NCI-H1092 treated with DMSO at 0.1 percent for 48 hours (cell line): ENCODE measurements around the gene OR5H1.
"Not testable (repeated sequence)": the region's sequence is repeated elsewhere in the genome, so short reads cannot be mapped to it uniquely, and the experiment has no call there.

Experiments used
- DNase-seq: peaks from one replicate; lab custom pipeline; 2025; lab: John Stamatoyannopoulos, UW

The OR5H1 gene

GRCh38 chr3:98130421-98130820, at the start of gene OR5H1:
Gene OR5H1, plus strand, starts transcription at chr3:98130721. Its CDS starts 1,977 bp downstream, at chr3:98132698.
- no peak for DNase-seq

GRCh38 chr3:98086873-98087272, 43.6 kb upstream of the OR5H1 start, which contains the start of gene OR5AC2:
Gene OR5AC2, plus strand, starts transcription at chr3:98087173. Its CDS starts 0 bp downstream, at chr3:98087173.
- no peak for DNase-seq

- no peak for DNase-seq
Observed at GRCh38 chr3:98095882-98096281, 34.6 kb upstream of the OR5H1 start.

- DNase-seq = no peak
Observed at GRCh38 chr3:98099848-98100247, 30.7 kb upstream of the OR5H1 start.

GRCh38 chr3:98108162-98108561, 22.4 kb upstream of the OR5H1 start:
- DNase-seq = no peak

GRCh38 chr3:98109807-98110549, 20.5 kb upstream of the OR5H1 start:
- DNase-seq = no peak

GRCh38 chr3:98110550-98110908, 20.0 kb upstream of the OR5H1 start:
- no peak for DNase-seq

- no peak for DNase-seq
Observed at GRCh38 chr3:98114264-98114663, 16.3 kb upstream of the OR5H1 start.

GRCh38 chr3:98115717-98116116, 14.8 kb upstream of the OR5H1 start:
- no peak for DNase-seq

- no peak for DNase-seq
Observed at GRCh38 chr3:98136631-98137030, 6.1 kb downstream of the OR5H1 start.

- not testable (repeated sequence) for DNase-seq
Observed at GRCh38 chr3:98137826-98138557, 7.5 kb downstream of the OR5H1 start.

GRCh38 chr3:98140531-98140930, 10.0 kb downstream of the OR5H1 start:
- no peak for DNase-seq

- no peak for DNase-seq
Observed at GRCh38 chr3:98147179-98147578, 16.7 kb downstream of the OR5H1 start, which contains the start of gene OR5H14. Gene OR5H14, plus strand, starts transcription at chr3:98147479. Its CDS starts 1,907 bp downstream, at chr3:98149386.

GRCh38 chr3:98148751-98149150, 18.2 kb downstream of the OR5H1 start:
- DNase-seq = no peak

GRCh38 chr3:98149456-98149855, 18.9 kb downstream of the OR5H1 start:
- not testable (repeated sequence) for DNase-seq

- no peak for DNase-seq
Observed at GRCh38 chr3:98151241-98151640, 20.7 kb downstream of the OR5H1 start.

GRCh38 chr3:98166396-98166795, 35.9 kb downstream of the OR5H1 start, which contains the start of gene OR5H15:
Gene OR5H15, plus strand, starts transcription at chr3:98166696. Its CDS starts 2,004 bp downstream, at chr3:98168700.
- DNase-seq = no peak

- no peak for DNase-seq
Observed at GRCh38 chr3:98171071-98171470, 40.5 kb downstream of the OR5H1 start.

GRCh38 chr3:98172621-98173020, 42.1 kb downstream of the OR5H1 start:
- DNase-seq = no peak

GRCh38 chr3:98180319-98180890, 49.9 kb downstream of the OR5H1 start:
- no peak for DNase-seq

GRCh38 chr3:98182196-98182595, 51.7 kb downstream of the OR5H1 start:
- DNase-seq = no peak

- DNase-seq = no peak
Observed at GRCh38 chr3:98185180-98185579, 54.7 kb downstream of the OR5H1 start.
